Thyroid gland (tissue), 4 donors: Measurements from ENCODE around the gene OR2B2. TPM values are rescaled to one million over a fixed set of nuclear protein-coding genes. Genes with fewer than 3 reads are reported as not detected.

ENCODE experiments used
- DNase-seq, 2 donors: peaks; one replicate each; pipeline ENCODE4 v3.0.0-alpha.2; 2019
- H3K27ac ChIP-seq, 3 donors: fragments of 200-600 bp; sonication (generic); 1 replicate in 2 of 3; 2 replicates in 1 of 3; pipeline ENCODE4 v1.5.1; 2016 to 2019; ENCODE audit warnings: mild to moderate bottlenecking in 1 of 3, moderate library complexity in 1 of 3
- H3K27me3 ChIP-seq: fragments of 200-600 bp; sonication (generic); one replicate; pipeline ENCODE4 v1.5.1; 2019
- H3K36me3 ChIP-seq, 2 donors: fragments of 200-600 bp; sonication (generic); one replicate each; pipeline ENCODE4 v1.5.1; 2016 to 2019
- H3K4me1 ChIP-seq, 2 donors: fragments of 200-600 bp; sonication (generic); one replicate each; pipeline ENCODE4 v1.5.1; 2017 to 2019
- H3K4me3 ChIP-seq, 3 donors: fragments of 200-600 bp; sonication (generic); replicated peaks in 1 of 3; 1 replicate in 2 of 3; 2 replicates in 1 of 3; pipeline ENCODE4 v1.5.1; 2016; ENCODE audit warnings: mild to moderate bottlenecking in 1 of 3
- H3K9me3 ChIP-seq: fragments of 200-600 bp; sonication (generic); one replicate; pipeline ENCODE4 v1.5.1; 2017
- POLR2A ChIP-seq, 2 donors: fragments of 450-650 bp; IDR thresholded peaks; one replicate each; pipeline ENCODE4 v1.6.1; 2017; ENCODE audit warnings: antibody characterized with exemption in 2 of 2, mild to moderate bottlenecking in 2 of 2, moderate library complexity in 1 of 2
- WGBS, 2 donors: methylation state at CpG; one replicate each; pipeline ENCODE4 v1.1.5; 2017; 5-methylcytosine and 5-hydroxymethylcytosine counted together
- intact Hi-C: fragments of 100-400 bp; cut with DNase I; formaldehyde crosslinking; loops from one replicate; pipeline ENCODE4 v1.15.1; 2023
- total RNA-seq, 4 donors: library from RNA; depleted of rRNA; stranded (reverse); fragments of >200 nt; gene quantifications; one replicate each; pipeline ENCODE4 v1.2.3, GENCODE V29; 2016
- TF ChIP-seq, protein P1 (sequence below), 6 experiments: fragments of 200-600 bp in 3 of 6; fragments of 450-650 bp in 3 of 6; sonication (generic) in 3 of 6; IDR thresholded peaks; one replicate each; pipeline ENCODE4 v1.5.1; 2016 to 2019; ENCODE audit warnings: antibody characterized with exemption in 6 of 6, mild to moderate bottlenecking in 2 of 6, inconsistent platforms in 1 of 6, moderate library complexity in 1 of 6

OR2B2 gene
- total RNA-seq, 4 donors from 2014 or later = not detected

- H3K27me3 ChIP-seq = no peaks in the 10 kb centered on the region
- H3K4me1 ChIP-seq = peaks cover 0 to 13% of the 10 kb centered on the region in 2 donors
- peak overlapping the region; percentile 77 to 93 (median 80) for H3K27ac ChIP-seq
- intact Hi-C loops = loop anchor here (10.0 kb wide), 2 partner anchors 718 to 768 kb away; no protein-coding TSS in a partner anchor
- no peaks in the 10 kb centered on the region for H3K9me3 ChIP-seq
- TF ChIP-seq, protein P1, sequence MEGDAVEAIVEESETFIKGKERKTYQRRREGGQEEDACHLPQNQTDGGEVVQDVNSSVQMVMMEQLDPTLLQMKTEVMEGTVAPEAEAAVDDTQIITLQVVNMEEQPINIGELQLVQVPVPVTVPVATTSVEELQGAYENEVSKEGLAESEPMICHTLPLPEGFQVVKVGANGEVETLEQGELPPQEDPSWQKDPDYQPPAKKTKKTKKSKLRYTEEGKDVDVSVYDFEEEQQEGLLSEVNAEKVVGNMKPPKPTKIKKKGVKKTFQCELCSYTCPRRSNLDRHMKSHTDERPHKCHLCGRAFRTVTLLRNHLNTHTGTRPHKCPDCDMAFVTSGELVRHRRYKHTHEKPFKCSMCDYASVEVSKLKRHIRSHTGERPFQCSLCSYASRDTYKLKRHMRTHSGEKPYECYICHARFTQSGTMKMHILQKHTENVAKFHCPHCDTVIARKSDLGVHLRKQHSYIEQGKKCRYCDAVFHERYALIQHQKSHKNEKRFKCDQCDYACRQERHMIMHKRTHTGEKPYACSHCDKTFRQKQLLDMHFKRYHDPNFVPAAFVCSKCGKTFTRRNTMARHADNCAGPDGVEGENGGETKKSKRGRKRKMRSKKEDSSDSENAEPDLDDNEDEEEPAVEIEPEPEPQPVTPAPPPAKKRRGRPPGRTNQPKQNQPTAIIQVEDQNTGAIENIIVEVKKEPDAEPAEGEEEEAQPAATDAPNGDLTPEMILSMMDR (IDR thresholded peaks at IDR 0.05) = no peak
- TF ChIP-seq POLR2A (IDR thresholded peaks at IDR 0.05) = peak; percentile 86 to 97
- no peaks in the 10 kb centered on the region for H3K36me3 ChIP-seq
- 1% methylated on average over 29 to 34 of the region's 41 CpGs for WGBS, 2 donors
- H3K4me3 ChIP-seq = peak overlapping the region; percentile 5 to 45 (median 28)
- peak; percentile 92 for DNase-seq
Measured at GRCh38 chr6:27893059-27893835, 18.9 kb downstream of the OR2B2 start.

GRCh38 chr6:27892649-27893058, 19.5 kb downstream of the OR2B2 start:
- WGBS, 2 donors = 4 to 6% methylated on average over 9 to 12 of the region's 26 CpGs
- peaks cover 0 to 13% of the 10 kb centered on the region in 2 donors for H3K4me1 ChIP-seq
- DNase-seq = no peak
- H3K27ac ChIP-seq = peak overlapping the region; percentile 77 to 93 (median 80)
- H3K9me3 ChIP-seq = no peaks in the 10 kb centered on the region
- no peaks in the 10 kb centered on the region for H3K27me3 ChIP-seq
- no peak for TF ChIP-seq POLR2A (IDR thresholded peaks at IDR 0.05)
- TF ChIP-seq, protein P1 (IDR thresholded peaks at IDR 0.05) = no peak
- intact Hi-C loops = loop anchor here (10.0 kb wide), 2 partner anchors 718 to 768 kb away; no protein-coding TSS in a partner anchor
- no peaks in the 10 kb centered on the region for H3K36me3 ChIP-seq
- peak overlapping the region; percentile 5 to 41 (median 28) for H3K4me3 ChIP-seq

- no peaks in the 10 kb centered on the region for H3K27me3 ChIP-seq
- no peak for DNase-seq
- intact Hi-C loops = loop anchor here (10.0 kb wide), 2 partner anchors 717 to 767 kb away; no protein-coding TSS in a partner anchor
- WGBS, 2 donors = 26 to 31% methylated on average over 7 of the region's 7 CpGs
- H3K9me3 ChIP-seq = no peaks in the 10 kb centered on the region
- peaks cover 0 to 13% of the 10 kb centered on the region in 2 donors for H3K4me1 ChIP-seq
- peak overlapping the region; percentile 22 to 93 (median 39) for H3K27ac ChIP-seq
- no peak overlapping the region for H3K4me3 ChIP-seq
- TF ChIP-seq, protein P1 (IDR thresholded peaks at IDR 0.05) = no peak
- TF ChIP-seq POLR2A (IDR thresholded peaks at IDR 0.05) = no peak
- no peaks in the 10 kb centered on the region for H3K36me3 ChIP-seq
Measured at GRCh38 chr6:27891320-27891875, 20.8 kb downstream of the OR2B2 start.

DNA sequence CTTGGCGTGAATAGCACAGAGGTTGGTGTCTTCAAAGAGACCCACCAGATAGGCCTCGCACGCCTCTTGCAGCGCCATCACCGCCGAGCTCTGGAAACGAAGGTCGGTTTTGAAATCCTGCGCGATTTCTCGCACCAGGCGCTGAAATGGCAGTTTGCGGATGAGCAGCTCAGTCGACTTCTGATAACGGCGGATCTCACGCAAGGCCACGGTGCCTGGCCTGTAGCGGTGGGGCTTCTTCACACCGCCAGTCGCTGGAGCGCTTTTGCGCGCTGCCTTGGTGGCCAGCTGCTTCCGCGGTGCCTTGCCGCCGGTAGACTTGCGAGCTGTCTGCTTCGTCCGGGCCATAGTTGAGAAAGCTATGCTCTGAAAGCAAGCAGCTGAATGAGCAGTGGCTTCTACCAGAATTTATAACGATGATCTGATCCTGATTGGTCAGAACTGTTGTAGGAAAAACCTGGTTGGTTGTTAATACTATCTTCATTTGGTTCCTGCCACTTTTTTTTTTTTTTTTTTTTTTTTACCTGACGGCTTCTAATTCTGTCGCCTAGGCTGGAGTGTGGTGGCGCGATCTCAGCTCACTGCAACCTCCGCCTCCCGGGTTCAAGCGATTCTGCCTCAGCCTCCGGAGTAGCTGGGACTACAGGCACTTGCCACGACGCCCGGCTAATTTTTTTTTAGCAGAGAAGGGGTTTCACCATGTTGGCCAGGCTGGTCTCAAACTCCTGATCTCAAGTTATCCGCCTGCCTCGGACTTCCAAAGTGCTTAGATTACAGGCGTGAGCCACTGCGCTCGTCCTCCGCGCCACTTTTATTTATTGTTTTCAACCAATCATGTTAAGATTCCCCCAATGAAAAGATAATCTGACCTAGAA, 21.5 kb downstream of the OR2B2 start:
- WGBS, 2 donors = 5% methylated on average over 47 to 48 of the region's 50 CpGs

More for the DNA sequence above, 21.5 kb downstream of the OR2B2 start:
- peak; percentile 47 to 60 for DNase-seq
- Histone ChIP-seq H3K27me3 (no peaks in the 10 kb centered on the region), H3K27ac (peak overlapping the region in 1 of 3 donors; percentile 93), H3K9me3 (no peaks in the 10 kb centered on the region), H3K4me3 (peak overlapping the region in 1 of 3 donors; percentile 14), H3K4me1 (peaks cover 0 to 13% of the 10 kb centered on the region in 2 donors), H3K36me3 (no peaks in the 10 kb centered on the region)
- intact Hi-C loops = loop anchor here (10.0 kb wide), 2 partner anchors 716 to 766 kb away; no protein-coding TSS in a partner anchor
- TF ChIP-seq POLR2A (IDR thresholded peaks at IDR 0.05) = peak; percentile 41 to 78
- TF ChIP-seq, protein P1 (IDR thresholded peaks at IDR 0.05) = no peak
